ENCODE results near the gene DOCK4.
"Not testable (repeated sequence)": the region's sequence is repeated elsewhere in the genome, so short reads cannot be mapped to it uniquely, and the experiment has no call there.

The DOCK4 gene

GRCh38 chr7:112206238-112206990, at the start of gene DOCK4, which contains the start of gene ZNF277:
Gene DOCK4 (minus strand): TSS chr7:112206399. CDS start chr7:112206138, 261 bp downstream.
Gene ZNF277 (plus strand): TSS chr7:112206695. CDS start chr7:112206717, 22 bp downstream.
- in situ Hi-C loops (cut with MboI; ENCODE audit: low sequenced_read_pairs), result no loop called here

GRCh38 chr7:112255388-112255720, 49.2 kb upstream of the DOCK4 start:
- in situ Hi-C loops (cut with MboI; ENCODE audit: low sequenced_read_pairs), result no loop called here

GRCh38 chr7:112254709-112255387, 48.6 kb upstream of the DOCK4 start:
- in situ Hi-C loops (cut with MboI; ENCODE audit: low sequenced_read_pairs), result no loop called here

- in situ Hi-C loops (cut with MboI; ENCODE audit: low sequenced_read_pairs), result no loop called here
These were observed 48.0 kb upstream of the DOCK4 start for GRCh38 chr7:112254156-112254555.

GRCh38 chr7:112252691-112253090, 46.5 kb upstream of the DOCK4 start:
- in situ Hi-C loops (cut with MboI; ENCODE audit: low sequenced_read_pairs), result no loop called here

GRCh38 chr7:112252141-112252540, 45.9 kb upstream of the DOCK4 start:
- in situ Hi-C loops (cut with MboI; ENCODE audit: low sequenced_read_pairs), result no loop called here

GRCh38 chr7:112249967-112250366, 43.8 kb upstream of the DOCK4 start:
- in situ Hi-C loops (cut with MboI; ENCODE audit: low sequenced_read_pairs), result not testable (repeated sequence)

GRCh38 chr7:112248598-112248997, 42.4 kb upstream of the DOCK4 start:
- in situ Hi-C loops (cut with MboI; ENCODE audit: low sequenced_read_pairs), result no loop called here

GRCh38 chr7:112238852-112239610, 32.8 kb upstream of the DOCK4 start:
- in situ Hi-C loops (cut with MboI; ENCODE audit: low sequenced_read_pairs), result no loop called here

GRCh38 chr7:112238330-112238729, 32.1 kb upstream of the DOCK4 start:
- in situ Hi-C loops (cut with MboI; ENCODE audit: low sequenced_read_pairs), result no loop called here

- in situ Hi-C loops (cut with MboI; ENCODE audit: low sequenced_read_pairs), result no loop called here
These were observed 30.4 kb upstream of the DOCK4 start for GRCh38 chr7:112236597-112236996.

GRCh38 chr7:112234147-112234546, 27.9 kb upstream of the DOCK4 start:
- in situ Hi-C loops (cut with MboI; ENCODE audit: low sequenced_read_pairs), result no loop called here

GRCh38 chr7:112233048-112233697, 27.0 kb upstream of the DOCK4 start:
- in situ Hi-C loops (cut with MboI; ENCODE audit: low sequenced_read_pairs), result no loop called here

- in situ Hi-C loops (cut with MboI; ENCODE audit: low sequenced_read_pairs), result no loop called here
These were observed 26.2 kb upstream of the DOCK4 start for GRCh38 chr7:112232212-112232978.

GRCh38 chr7:112228632-112229031, 22.4 kb upstream of the DOCK4 start:
- in situ Hi-C loops (cut with MboI; ENCODE audit: low sequenced_read_pairs), result no loop called here

- in situ Hi-C loops (cut with MboI; ENCODE audit: low sequenced_read_pairs), result no loop called here
These were observed 20.6 kb upstream of the DOCK4 start for GRCh38 chr7:112226701-112227276.

- in situ Hi-C loops (cut with MboI; ENCODE audit: low sequenced_read_pairs), result no loop called here
These were observed 18.8 kb upstream of the DOCK4 start for GRCh38 chr7:112225006-112225405.

- in situ Hi-C loops (cut with MboI; ENCODE audit: low sequenced_read_pairs), result no loop called here
These were observed 18.0 kb upstream of the DOCK4 start for GRCh38 chr7:112224186-112224585.

GRCh38 chr7:112223310-112223709, 17.1 kb upstream of the DOCK4 start:
- in situ Hi-C loops (cut with MboI; ENCODE audit: low sequenced_read_pairs), result no loop called here

GRCh38 chr7:112220877-112221434, 14.8 kb upstream of the DOCK4 start:
- in situ Hi-C loops (cut with MboI; ENCODE audit: low sequenced_read_pairs), result no loop called here

Measured in HL-60/S4 (cell line).